Right hindlimb (tissue), 1 donor: ENCODE measurements around the gene TTLL10.
"Not testable (repeated sequence)": the region's sequence is repeated elsewhere in the genome, so short reads cannot be mapped to it uniquely, and the experiment has no call there.

ENCODE experiments used
- DNase-seq: peaks from one replicate; pipeline ENCODE4 v3.0.0-alpha.2; 2018

The TTLL10 gene

GRCh38 chr1:1173061-1173792, 453 bp upstream of the TTLL10 start:
- DNase-seq, result peak; percentile 17

DNA sequence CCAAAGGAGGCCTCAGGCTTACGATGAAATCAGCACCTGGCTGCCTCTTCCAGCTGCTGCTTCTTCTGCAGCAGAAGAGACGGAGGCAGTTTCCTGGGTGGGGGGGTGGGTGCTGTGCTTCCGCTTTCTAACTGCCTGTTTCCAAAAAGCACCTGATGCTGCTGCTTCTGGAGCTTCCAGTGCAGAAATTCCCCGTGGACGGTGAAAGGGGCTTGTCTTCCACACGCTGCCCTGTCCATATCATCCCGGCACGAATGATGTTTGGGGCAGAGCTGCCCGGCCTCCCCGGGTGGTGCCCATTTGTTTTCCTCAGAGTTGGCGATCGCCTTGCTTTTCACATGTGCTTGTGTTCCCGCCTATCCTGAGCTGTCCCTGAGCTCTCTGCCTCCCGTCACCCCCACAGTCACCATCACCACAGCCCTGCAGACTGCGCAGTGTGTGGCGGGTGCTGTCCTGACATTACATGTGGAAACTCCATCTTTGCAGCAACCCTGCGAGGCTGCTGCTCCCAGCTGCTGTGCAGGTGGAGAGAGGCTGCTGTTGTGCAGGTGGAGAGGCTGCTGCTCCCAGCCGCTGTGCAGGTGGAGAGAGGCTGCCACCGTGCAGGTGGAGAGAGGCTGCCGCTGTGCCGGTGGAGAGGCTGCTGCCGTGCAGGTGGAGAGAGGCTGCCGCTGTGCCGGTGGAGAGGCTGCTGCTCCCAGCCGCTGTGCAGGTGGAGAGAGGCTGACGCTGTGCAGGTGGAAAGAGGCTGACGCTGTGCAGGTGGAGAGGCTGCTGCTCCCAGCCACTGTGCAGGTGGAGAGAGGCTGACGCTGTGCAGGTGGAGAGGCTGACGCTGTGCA, 1.8 kb downstream of the TTLL10 start:
- no peak for DNase-seq

DNA sequence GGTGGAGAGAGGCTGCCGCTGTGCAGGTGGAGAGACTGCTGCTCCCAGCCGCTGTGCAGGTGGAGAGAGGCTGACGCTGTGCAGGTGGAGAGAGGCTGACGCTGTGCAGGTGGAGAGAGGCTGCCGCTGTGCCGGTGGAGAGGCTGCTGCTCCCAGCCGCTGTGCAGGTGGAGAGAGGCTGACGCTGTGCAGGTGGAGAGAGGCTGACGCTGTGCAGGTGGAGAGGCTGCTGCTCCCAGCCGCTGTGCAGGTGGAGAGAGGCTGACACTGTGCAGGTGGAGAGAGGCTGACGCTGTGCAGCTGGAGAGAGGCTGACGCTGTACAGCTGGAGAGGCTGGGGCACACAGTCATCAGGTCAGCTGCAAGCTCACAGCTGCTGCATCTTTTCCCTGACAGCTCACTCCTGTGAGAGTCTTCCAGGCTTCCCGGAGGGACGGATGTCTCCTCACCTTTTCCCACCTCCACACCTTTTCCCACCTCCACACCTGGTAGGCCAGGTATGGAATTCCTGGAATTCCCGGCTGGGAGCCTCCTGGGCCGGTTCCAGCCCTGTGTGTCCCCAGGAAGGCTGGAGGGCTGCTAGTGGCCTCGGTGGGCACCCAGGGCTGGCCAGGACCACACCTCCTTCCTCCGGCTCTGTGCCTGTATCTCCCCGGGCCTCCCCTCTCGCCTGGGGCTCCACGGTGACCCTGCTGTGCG, 2.5 kb downstream of the TTLL10 start:
- not testable (repeated sequence) for DNase-seq

DNA sequence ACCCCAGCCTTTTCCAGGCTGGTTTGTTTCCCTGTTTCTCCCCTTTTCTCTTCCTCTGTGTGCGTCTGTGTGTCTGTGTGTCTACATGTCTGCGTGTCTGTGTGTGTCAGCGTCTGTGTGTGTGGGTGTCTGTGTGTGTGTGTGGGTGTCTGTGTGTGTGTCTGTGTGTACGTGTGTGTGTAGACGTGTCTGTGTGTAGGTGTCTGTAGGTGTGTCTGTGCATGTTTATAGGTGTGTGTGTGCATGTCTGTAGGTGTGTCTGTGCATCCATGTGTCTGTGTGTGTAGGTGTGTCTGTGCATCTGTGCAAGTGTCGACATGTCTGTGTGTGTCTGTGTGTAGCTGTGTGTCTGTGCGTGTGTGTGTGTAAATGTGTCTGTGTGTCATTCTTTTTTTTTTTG, 3.3 kb downstream of the TTLL10 start:
- no peak for DNase-seq

GRCh38 chr1:1177452-1178206, 3.9 kb downstream of the TTLL10 start:
- DNase-seq, result no peak

DNA sequence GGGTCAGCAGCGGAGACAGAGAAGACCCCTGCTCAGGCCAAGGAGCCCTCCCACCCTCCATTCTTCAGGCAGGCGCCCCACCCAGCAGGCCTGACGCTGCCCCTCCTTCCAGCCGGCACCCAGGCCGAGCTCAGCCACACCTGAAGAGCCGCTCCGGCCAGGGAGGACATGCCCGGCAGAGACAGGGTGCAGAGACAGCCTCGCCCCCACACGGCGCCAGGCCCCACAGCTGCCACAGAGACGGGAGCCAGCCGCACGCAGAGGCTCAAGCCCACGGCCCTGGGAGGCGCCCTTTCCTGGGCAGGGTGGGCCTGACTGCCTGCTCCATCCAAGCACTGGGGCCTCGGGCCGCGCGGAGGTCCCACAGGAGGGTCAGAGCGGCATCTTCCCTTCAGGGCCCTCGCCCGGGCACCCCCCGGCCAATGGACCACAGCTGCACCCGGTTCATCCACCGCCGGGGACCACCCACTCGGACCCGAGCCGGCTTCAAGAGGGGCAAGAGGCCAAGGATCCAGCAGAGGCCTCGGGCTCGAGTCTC, 5.2 kb downstream of the TTLL10 start:
- DNase-seq, result peak; percentile 13

DNA sequence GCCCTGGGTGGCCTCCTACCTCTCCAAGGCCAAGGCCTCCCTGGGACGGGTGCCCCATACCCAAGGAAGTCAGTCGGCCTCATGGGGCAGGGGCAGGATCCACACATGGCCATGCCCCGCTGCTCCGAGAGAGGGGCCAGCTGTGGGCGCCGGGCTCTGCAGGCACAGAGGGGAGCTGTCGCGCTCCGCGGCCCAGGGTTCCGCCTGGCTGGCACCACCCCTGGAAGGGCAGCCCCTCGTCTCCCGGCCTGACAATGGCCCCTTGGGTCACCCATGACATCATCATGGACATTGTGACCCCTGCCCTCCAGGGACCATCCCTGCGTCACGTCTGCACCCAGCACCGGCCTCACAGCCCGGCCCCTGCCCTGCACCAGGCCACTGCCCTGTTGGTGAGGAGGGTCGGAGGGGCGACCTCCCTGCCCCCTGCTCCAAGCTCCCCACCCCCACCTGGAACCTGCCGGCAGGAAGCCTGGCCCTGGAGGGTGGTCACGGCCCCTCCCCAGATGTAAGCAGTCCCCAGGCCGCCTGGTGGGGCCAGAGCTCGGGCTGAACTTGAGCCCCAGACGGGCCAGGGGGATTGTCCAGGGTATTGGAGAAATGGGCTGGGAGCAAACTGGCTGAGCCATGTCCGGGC, 5.8 kb downstream of the TTLL10 start:
- DNase-seq, result peak; percentile 14

GRCh38 chr1:1179983-1180861, 6.5 kb downstream of the TTLL10 start:
- peak; percentile 14 for DNase-seq

GRCh38 chr1:1181129-1181937, 7.7 kb downstream of the TTLL10 start:
- DNase-seq, result peak; percentile 22

GRCh38 chr1:1181938-1182410, 8.3 kb downstream of the TTLL10 start:
- DNase-seq, result peak; percentile 19

GRCh38 chr1:1182491-1183220, 9.0 kb downstream of the TTLL10 start:
- DNase-seq, result peak; percentile 18

DNA sequence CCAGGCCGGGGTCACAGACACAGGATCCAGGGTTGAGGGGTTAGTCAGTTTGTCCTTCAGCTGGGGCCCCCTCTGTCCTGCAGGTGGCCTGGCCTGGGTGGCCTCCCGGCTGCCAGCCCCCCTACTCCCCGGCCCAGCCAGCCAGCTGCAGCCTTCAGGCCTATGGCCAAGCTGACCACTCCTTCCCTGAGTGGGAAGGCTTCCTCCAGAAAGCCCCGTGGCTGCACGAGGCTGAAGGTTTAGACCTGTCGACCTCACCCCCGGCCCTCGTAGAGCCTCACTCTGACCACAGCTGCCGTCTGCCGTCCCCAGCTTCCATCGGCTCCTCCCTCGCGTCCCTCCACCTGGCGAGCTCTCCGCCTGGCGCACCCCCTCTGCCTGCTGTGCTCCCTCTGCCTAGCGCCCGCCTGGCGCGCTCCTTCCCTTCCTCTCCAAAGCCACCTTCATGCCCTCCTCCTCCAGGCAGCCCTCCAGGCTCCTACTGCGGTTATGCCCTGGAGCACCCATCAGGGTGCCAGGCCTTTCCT, 9.6 kb downstream of the TTLL10 start:
- DNase-seq, result peak; percentile 32

- DNase-seq, result peak; percentile 20
Observed at GRCh38 chr1:1183833-1184775, 10.4 kb downstream of the TTLL10 start.

DNA sequence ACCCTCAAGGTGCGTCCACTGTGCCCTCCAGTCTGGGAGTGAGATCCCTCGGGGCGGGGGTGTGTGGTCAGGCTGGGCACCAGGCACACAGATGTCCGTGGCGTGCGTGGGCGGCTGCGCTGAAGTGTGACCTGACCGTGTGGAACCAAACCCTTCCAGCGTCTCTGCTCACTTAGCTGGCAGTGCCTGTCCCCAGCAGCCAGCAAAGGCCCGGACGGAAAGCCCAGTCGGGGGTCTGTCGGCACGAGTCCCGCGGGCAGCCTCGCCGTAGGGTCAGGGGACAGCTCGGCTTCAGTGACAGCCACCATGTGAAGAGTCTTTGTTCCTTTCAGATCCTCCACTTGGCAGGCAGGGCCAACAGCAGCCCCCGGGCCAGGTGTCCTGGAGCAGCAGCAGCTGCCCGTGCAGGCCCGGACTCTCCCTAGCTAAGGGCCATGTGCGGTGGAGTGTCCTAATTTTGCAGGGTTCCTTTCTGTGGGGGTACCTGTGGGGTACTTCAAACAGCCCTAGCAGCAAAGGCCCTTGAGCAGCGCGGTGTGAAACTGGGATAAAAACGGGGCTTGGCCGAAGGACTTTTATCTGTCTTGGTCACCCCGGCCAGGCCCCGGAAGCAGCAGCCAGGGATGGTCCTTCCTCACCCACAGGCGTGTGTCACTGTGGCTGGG, 11.6 kb downstream of the TTLL10 start:
- DNase-seq, result peak; percentile 27

- DNase-seq, result no peak
Observed at GRCh38 chr1:1187938-1188337, 14.3 kb downstream of the TTLL10 start.

- no peak for DNase-seq
Observed at GRCh38 chr1:1189111-1189510, 15.4 kb downstream of the TTLL10 start.

DNA sequence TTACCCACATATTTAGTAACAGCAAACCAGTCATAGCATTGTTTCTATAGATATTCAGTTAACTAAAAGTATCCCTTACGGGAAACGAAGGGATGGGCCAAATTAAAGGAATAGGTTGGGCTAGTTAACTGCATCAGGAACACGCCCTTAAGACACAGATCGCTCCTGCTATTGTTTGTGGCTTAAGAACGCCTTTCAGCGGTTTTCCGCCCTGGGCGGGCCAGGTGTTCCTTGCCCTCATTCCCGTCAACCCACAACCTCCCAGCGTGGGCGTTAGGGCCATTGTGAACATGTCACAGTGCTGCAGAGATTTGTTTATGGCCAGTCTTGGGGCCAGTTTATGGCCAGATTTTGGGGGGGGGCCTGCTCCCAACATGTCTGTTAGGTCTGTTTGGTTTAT, 18.1 kb downstream of the TTLL10 start:
- no peak for DNase-seq
